IMR-90 (cell line): ENCODE measurements around the gene RAPGEF2. TPM values are rescaled to one million over a fixed set of nuclear protein-coding genes. Genes with fewer than 3 reads are reported as not detected.

Experiments
- ATAC-seq: fragments of 200-7000 bp; cut with Tn5 transposase; 2 replicates; pipeline ENCODE4 v1.9.1; 2020; ENCODE audit warnings: low read depth, mild to moderate bottlenecking, moderate library complexity
- BruUV-seq: library from RNA; stranded (reverse); fragments of 400-500 nt; replicated peaks from 2 replicates; lab custom pipeline; 2021; lab: Mats Ljungman, UMichigan
- CTCF ChIA-PET: fragments of 300-600 bp; formaldehyde crosslinking; extraction: SDS; loops from one replicate; lab custom pipeline; 2021; ENCODE audit warnings: antibody characterized with exemption; lab: Yijun Ruan, JAX
- POLR2A ChIA-PET: fragments of 300-600 bp; sonication (Branson Sonifier 250); formaldehyde crosslinking; loops from one replicate; lab custom pipeline; 2022; ENCODE audit warnings: antibody characterized with exemption; ENCODE audit not compliant: unreplicated experiment; lab: Charles Lee
- DNase-seq: peaks from one replicate; pipeline ENCODE4 v3.0.0; 2013
- H2AFZ ChIP-seq: replicated peaks from 2 replicates; pipeline ENCODE3; 2013; ENCODE audit warnings: low read length, mild to moderate bottlenecking; ENCODE audit not compliant: poor library complexity
- H2AK5ac ChIP-seq: 2 replicates; pipeline ENCODE4 v1.6.1; 2013; ENCODE audit warnings: low read depth, low read length, inconsistent platforms
- H2AK9ac ChIP-seq: replicated peaks from 2 replicates; pipeline ENCODE3; 2013; ENCODE audit warnings: mild to moderate bottlenecking, low read depth, low read length, moderate library complexity; ENCODE audit not compliant: poor library complexity
- H2BK120ac ChIP-seq: 2 replicates; pipeline ENCODE4 v1.6.1; 2013; ENCODE audit warnings: low read depth, low read length, inconsistent platforms
- H2BK15ac ChIP-seq: 3 replicates; pipeline ENCODE4 v1.6.1; 2013; ENCODE audit warnings: low read depth, low read length, inconsistent platforms
- H2BK20ac ChIP-seq: 2 replicates; pipeline ENCODE4 v1.6.1; 2013; ENCODE audit warnings: low read depth, mild to moderate bottlenecking, inconsistent platforms, low read length, moderate library complexity
- H2BK5ac ChIP-seq: 2 replicates; pipeline ENCODE4 v1.6.1; 2013; ENCODE audit warnings: mild to moderate bottlenecking, low read depth, low read length, inconsistent platforms; ENCODE audit not compliant: poor library complexity, severe bottlenecking
- H3K14ac ChIP-seq: replicated peaks from 2 replicates; pipeline ENCODE4 v1.6.1; 2013; ENCODE audit warnings: low read depth, low read length, inconsistent platforms
- H3K18ac ChIP-seq: 2 replicates; pipeline ENCODE4 v1.6.1; 2013; ENCODE audit warnings: low read depth, low read length, control low read depth
- H3K23ac ChIP-seq: 2 replicates; pipeline ENCODE4 v1.6.1; 2013; ENCODE audit warnings: low read depth, low read length, inconsistent platforms
- H3K27ac ChIP-seq: 2 replicates; pipeline ENCODE4 v1.5.1; 2013; ENCODE audit warnings: mild to moderate bottlenecking, control low read depth, low read length; ENCODE audit not compliant: insufficient read depth
- H3K27me3 ChIP-seq: 2 replicates; pipeline ENCODE4 v1.6.1; 2013; ENCODE audit warnings: low read length; ENCODE audit not compliant: control insufficient read depth, insufficient read depth
- H3K36me3 ChIP-seq: 2 replicates; pipeline ENCODE4 v1.6.1; 2013; ENCODE audit warnings: low read length, mixed read lengths; ENCODE audit not compliant: control insufficient read depth, insufficient read depth
- H3K4ac ChIP-seq: 2 replicates; pipeline ENCODE4 v1.6.1; 2013; ENCODE audit warnings: low read depth, low read length, inconsistent platforms
- H3K4me1 ChIP-seq: 2 replicates; pipeline ENCODE4 v1.6.1; 2013; ENCODE audit warnings: low read length, mixed read lengths; ENCODE audit not compliant: control insufficient read depth, insufficient read depth
- H3K4me2 ChIP-seq: 2 replicates; pipeline ENCODE4 v1.6.1; 2013; ENCODE audit warnings: low read depth, mild to moderate bottlenecking, control low read depth, low read length, moderate library complexity
- H3K4me3 ChIP-seq: 2 replicates; pipeline ENCODE4 v1.5.1; 2013; ENCODE audit warnings: low read depth, mild to moderate bottlenecking, control low read depth, low read length, moderate library complexity; ENCODE audit not compliant: insufficient read depth
- H3K56ac ChIP-seq: 2 replicates; pipeline ENCODE4 v1.6.1; 2013; ENCODE audit warnings: low read length, inconsistent platforms; ENCODE audit not compliant: insufficient read depth; ENCODE audit errors: extremely low read depth
- H3K79me1 ChIP-seq, 2 experiments: 2 replicates each; pipeline ENCODE4 v1.6.1; 2013; ENCODE audit warnings: low read length in 2 of 2, inconsistent platforms in 1 of 2, low read depth in 1 of 2
- H3K9ac ChIP-seq: 2 replicates; pipeline ENCODE4 v1.6.1; 2013; ENCODE audit warnings: low read depth, low read length, control low read depth
- H3K9me1 ChIP-seq: 2 replicates; pipeline ENCODE4 v1.6.1; 2013; ENCODE audit warnings: low read length, inconsistent platforms; ENCODE audit not compliant: insufficient read depth
- H3K9me3 ChIP-seq: 2 replicates; pipeline ENCODE4 v1.6.1; 2013; ENCODE audit warnings: low read length; ENCODE audit not compliant: control insufficient read depth, insufficient read depth
- H4K20me1 ChIP-seq: 2 replicates; pipeline ENCODE4 v1.6.1; 2013; ENCODE audit warnings: low read length, inconsistent platforms; ENCODE audit not compliant: insufficient read depth
- H4K5ac ChIP-seq: 2 replicates; pipeline ENCODE4 v1.6.1; 2013; ENCODE audit warnings: mild to moderate bottlenecking, low read depth, low read length, control low read depth
- H4K8ac ChIP-seq, 2 experiments: 2 replicates each; pipeline ENCODE4 v1.6.1; 2013; ENCODE audit warnings: low read depth in 2 of 2, low read length in 2 of 2, control low read depth in 1 of 2, inconsistent platforms in 1 of 2
- H4K91ac ChIP-seq: 2 replicates; pipeline ENCODE4 v1.6.1; 2013; ENCODE audit warnings: low read depth, low read length, inconsistent platforms; ENCODE audit not compliant: insufficient read depth
- ELK1 ChIP-seq: fragments of 150-350 bp; IDR thresholded peaks from 2 replicates; pipeline ENCODE4 v1.6.1; 2016; ENCODE audit warnings: low read depth, mild to moderate bottlenecking, low read length, moderate library complexity, borderline replicate concordance
- RCOR1 ChIP-seq: IDR thresholded peaks from 2 replicates; pipeline ENCODE4 v1.6.1; 2012; ENCODE audit warnings: mild to moderate bottlenecking, low read length, improper control_type of control experiment; ENCODE audit not compliant: insufficient replicate concordance
- WGBS, 2 experiments: methylation state at CpG; one replicate each; pipeline versions ENCODE4 v1.1.5 to v1.1.7; 2013; ENCODE audit warnings: missing lambda C conversion rate in 2 of 2; ENCODE audit not compliant: insufficient read length in 1 of 2; ENCODE audit errors: extremely low coverage in 2 of 2; 5-methylcytosine and 5-hydroxymethylcytosine counted together
- dilution Hi-C: fragments of 300-500 bp; cut with HindIII; formaldehyde crosslinking; loops from one replicate; pipeline ENCODE4 v1.14.3; 2018; ENCODE audit warnings: low sequenced_read_pairs; ENCODE audit not compliant: unreplicated experiment
- in situ Hi-C: fragments of 300-500 bp; cut with MboI; formaldehyde crosslinking; loops from 3 replicates; pipeline ENCODE4 v1.14.3; 2019; ENCODE audit warnings: low sequenced_read_pairs, inconsistent platforms, mixed read lengths
- intact Hi-C: fragments of 100-400 bp; cut with micrococcal nuclease; formaldehyde crosslinking; loops from 2 replicates; pipeline ENCODE4 v1.10.0; 2022
- polyA plus RNA-seq, 3 experiments: library from polyadenylated mRNA; depleted of rRNA; stranded (reverse); fragments of >200 nt; gene quantifications; 2 replicates each; pipeline ENCODE4 v1.2.3, GENCODE V29; 2012; ENCODE audit warnings: low replicate concordance in 1 of 3
- total RNA-seq: library from RNA; depleted of rRNA; stranded (reverse); fragments of >200 nt; gene quantifications from 2 replicates; pipeline ENCODE4 v1.2.3, GENCODE V29; 2012

Gene RAPGEF2
- total and polyA plus RNA-seq, 2 of the 4 experiments (the other 2 are of a cell fraction) = 27.6 to 109 TPM

GRCh38 chr4:159101988-159102621 lies 774 bp upstream of the RAPGEF2 start:
- no TSS peak for BruUV-seq
- H2BK20ac ChIP-seq = no peak overlapping the region
- dilution Hi-C loops = no loop called here
- in situ Hi-C loops = no loop called here
- ATAC-seq (peak; percentile 10), DNase-seq (no peak)
- peaks cover 14% of the 10 kb centered on the region for H3K27me3 ChIP-seq
- H3K9ac ChIP-seq = no peak overlapping the region; the same call in 1 of the 2 replicates
- H3K23ac ChIP-seq = no peak overlapping the region; the same call in 1 of the 2 replicates
- no peak overlapping the region for H4K5ac ChIP-seq
- no peak overlapping the region for H2BK5ac ChIP-seq
- no peaks in the 10 kb centered on the region for H3K36me3 ChIP-seq
- whole genome bisulfite sequencing, 2 experiments = no CpG with 5 or more reads among the region's 14 CpGs
- no peak overlapping the region for H2BK15ac ChIP-seq
- ChIA-PET POLR2A (interaction anchor here (0.6 kb wide), 1 partner anchor 100 kb away, joined by 3 read pairs; no protein-coding TSS in a partner anchor), CTCF (no interaction called here)
- H3K4me1 ChIP-seq = peaks cover 2% of the 10 kb centered on the region
- no peaks in the 10 kb centered on the region for H3K9me3 ChIP-seq
- no peak overlapping the region for H3K56ac ChIP-seq
- H2BK120ac ChIP-seq = no peak overlapping the region
- peaks cover 12 to 29% of the 10 kb centered on the region in 2 experiments for H3K79me1 ChIP-seq
- peak overlapping the region in 1 of 2 experiments; percentile 57; a peak in 1 of 4 replicates for H4K8ac ChIP-seq
- H3K9me1 ChIP-seq = 0 out of 2 replicates have a peak, but pooled peaks cover 3% of the 10 kb centered on the region
- peak overlapping the region; percentile 88 for H3K4me3 ChIP-seq
- no peak overlapping the region for H4K91ac ChIP-seq
- H3K14ac ChIP-seq = no peak overlapping the region
- H3K18ac ChIP-seq = no peak overlapping the region
- H2AFZ ChIP-seq = peak overlapping the region; percentile 95
- peak overlapping the region; percentile 60 for H3K4me2 ChIP-seq
- no peak overlapping the region; the same call in 1 of the 2 replicates for H3K27ac ChIP-seq
- peaks cover 27% of the 10 kb centered on the region; the same call in 1 of the 2 replicates for H4K20me1 ChIP-seq
- no peak for TF ChIP-seq ELK1
- no peak for TF ChIP-seq RCOR1
- H2AK9ac ChIP-seq = peak overlapping the region; percentile 17
- intact Hi-C loops = loop anchor here (5.0 to 10.0 kb wide), 2 partner anchors 205 to 367 kb away; no protein-coding TSS in a partner anchor
- H2AK5ac ChIP-seq = peak overlapping the region; percentile 51; the same call in 1 of the 2 replicates
- peak overlapping the region; percentile 26; the same call in 1 of the 2 replicates for H3K4ac ChIP-seq
